GM12878 (cell line): ENCODE measurements around the gene EPHA2. TPM values are rescaled to one million over a fixed set of nuclear protein-coding genes. Genes with fewer than 3 reads are reported as not detected.

Source experiments
- BRCA1 ChIP-seq: IDR thresholded peaks from 2 replicates; pipeline ENCODE4 v1.6.1; 2011; ENCODE audit warnings: low read depth, low read length, improper control_type of control experiment
- CREB1 ChIP-seq: IDR thresholded peaks from 2 replicates; pipeline ENCODE4 v1.6.1; 2012; ENCODE audit warnings: low read depth, mild to moderate bottlenecking, inconsistent platforms
- IRF4 ChIP-seq: IDR thresholded peaks from 2 replicates; pipeline ENCODE4 v1.6.1; 2011; ENCODE audit warnings: low read depth, low read length
- PRDM15 ChIP-seq: fragments of 450-650 bp; formaldehyde crosslinking; IDR thresholded peaks from 2 replicates; pipeline ENCODE4 v1.4.0; 2020; ENCODE audit warnings: mild to moderate bottlenecking, moderate library complexity
- RBBP5 ChIP-seq: fragments of 200-600 bp; sonication (generic); conservative IDR thresholded peaks from 2 replicates; pipeline ENCODE4 v1.6.1; 2016
- SPI1 ChIP-seq: IDR thresholded peaks from 2 replicates; pipeline ENCODE4 v1.6.1; 2011; ENCODE audit warnings: low read depth, mild to moderate bottlenecking, low read length, moderate library complexity, borderline replicate concordance; ENCODE audit not compliant: insufficient read depth
- ZBTB33 ChIP-seq: fragments of 450-650 bp; IDR thresholded peaks from 2 replicates; pipeline ENCODE4 v1.6.1; 2017; ENCODE audit warnings: mild to moderate bottlenecking
- ZNF217 ChIP-seq: fragments of 450-650 bp; IDR thresholded peaks from 2 replicates; pipeline ENCODE4 v1.6.1; 2017; ENCODE audit warnings: antibody characterized with exemption, mild to moderate bottlenecking
- ZNF622 ChIP-seq: fragments of 450-650 bp; IDR thresholded peaks from 2 replicates; pipeline ENCODE4 v1.6.1; 2017; ENCODE audit warnings: mild to moderate bottlenecking, inconsistent platforms
- polyA plus RNA-seq, 11 experiments: library from polyadenylated mRNA; depleted of rRNA in 4 of 11; unstranded in 6 of 11; stranded (reverse) in 5 of 11; fragments of >200 nt; fragmentation: Nextera tagmentation in 4 of 11; fragmentation: Illumina TruSeq in 1 of 11; extraction: Ambion mirVana in 4 of 11; extraction: Trizol in 1 of 11; gene quantifications; 1 replicate in 1 of 11; 2 replicates in 10 of 11; pipeline versions ENCODE4 v1.2.1 to v1.2.3, GENCODE V29; 2011 to 2016; ENCODE audit warnings: inconsistent platforms in 2 of 11, missing spikeins in 2 of 11, low read depth in 1 of 11
- total RNA-seq, 4 experiments: library from RNA; depleted of rRNA in 3 of 4; stranded (reverse); fragments of >200 nt in 3 of 4; fragmentation: Illumina TruSeq in 1 of 4; extraction: Trizol in 1 of 4; gene quantifications; 2 replicates each; pipeline versions ENCODE4 v1.2.1 to v1.2.3, GENCODE V29; 2013 to 2021

Gene EPHA2
- total and polyA plus RNA-seq, 10 of the 15 experiments (the other 5 are each of a cell fraction or from before 2014, with no cell fraction given) = 0.04 to 0.51 (median 0.23) TPM; not detected in 2

GRCh38 chr1:16076031-16076864 lies 79.6 kb downstream of the EPHA2 start (continued):
- no peak for TF ChIP-seq ZNF622
- TF ChIP-seq SPI1 = no peak
- no peak for TF ChIP-seq ZNF217
- TF ChIP-seq PRDM15 (CRISPR knock-in tag) = no peak
- TF ChIP-seq IRF4 = no peak
- TF ChIP-seq ZBTB33 = no peak
- TF ChIP-seq BRCA1 = no peak
- TF ChIP-seq RBBP5 = no peak
- no peak for TF ChIP-seq CREB1
- TF ChIP-seq, all 136 proteins: peak for 0
